K562 (cell line): Measurements from ENCODE around the gene APOO. TPM values are rescaled to one million over a fixed set of nuclear protein-coding genes. Genes with fewer than 3 reads are reported as not detected.

ENCODE experiments used
- BRF1 ChIP-seq: IDR thresholded peaks from 3 replicates; pipeline ENCODE4 v1.6.1; 2011; ENCODE audit warnings: borderline replicate concordance, mild to moderate bottlenecking; ENCODE audit not compliant: insufficient read length; ENCODE audit errors: extremely low read depth
- CBX1 ChIP-seq: sonication (generic); IDR thresholded peaks from 2 replicates; pipeline ENCODE4 v1.6.1; 2016; ENCODE audit warnings: antibody characterized with exemption, low read depth, mild to moderate bottlenecking
- DACH1 ChIP-seq: fragments of 450-650 bp; IDR thresholded peaks from 2 replicates; pipeline ENCODE4 v1.6.1; 2018; ENCODE audit not compliant: partially characterized antibody
- ESRRA ChIP-seq: fragments of 450-650 bp; IDR thresholded peaks from 2 replicates; pipeline ENCODE4 v1.6.1; 2014; ENCODE audit warnings: low read depth, mild to moderate bottlenecking, moderate library complexity, borderline replicate concordance
- ETV6 ChIP-seq, 3 experiments: fragments of 150-350 bp in 1 of 3; sonication (generic) in 1 of 3; formaldehyde crosslinking in 1 of 3; IDR thresholded peaks; 2 replicates each; pipeline versions ENCODE4 v1.6.1 to v1.8.0; 2014 to 2022; ENCODE audit warnings: borderline replicate concordance in 2 of 3, low read depth in 2 of 3, antibody characterized with exemption in 1 of 3, low read length in 1 of 3, mild to moderate bottlenecking in 1 of 3, missing genetic modification reagents in 1 of 3
- HNRNPLL ChIP-seq: fragments of 200-400 bp; formaldehyde crosslinking; IDR thresholded peaks from 2 replicates; pipeline ENCODE4 v1.6.1; 2017; ENCODE audit warnings: low read length, low read depth, mild to moderate bottlenecking; ENCODE audit not compliant: poor library complexity, severe bottlenecking
- KLF16 ChIP-seq: IDR thresholded peaks from 2 replicates; pipeline ENCODE4 v1.6.1; 2016; ENCODE audit warnings: antibody characterized with exemption
- PHF20 ChIP-seq: fragments of 450-650 bp; IDR thresholded peaks from 2 replicates; pipeline ENCODE4 v1.6.1; 2018; ENCODE audit not compliant: partially characterized antibody
- POLR2AphosphoS5 ChIP-seq: IDR thresholded peaks from 2 replicates; pipeline ENCODE4 v1.6.1; 2011; ENCODE audit warnings: mild to moderate bottlenecking, low read depth, low read length, moderate library complexity; ENCODE audit not compliant: control insufficient read depth, insufficient read depth
- SMAD4 ChIP-seq: fragments of 250-450 bp; sonication (Bioruptor Pico); conservative IDR thresholded peaks from 2 replicates; pipeline ENCODE4 v1.8.0; 2021; ENCODE audit warnings: inconsistent platforms, mild to moderate bottlenecking, moderate library complexity
- ZNF444 ChIP-seq: fragments of 250-450 bp; sonication (Bioruptor Pico); IDR thresholded peaks from 2 replicates; pipeline ENCODE4 v1.4.0; 2020; ENCODE audit warnings: mild to moderate bottlenecking, moderate library complexity
- polyA plus RNA-seq, 8 experiments: library from polyadenylated mRNA; depleted of rRNA in 4 of 8; stranded (reverse) in 5 of 8; unstranded in 3 of 8; fragments of >200 nt; fragmentation: Nextera tagmentation in 2 of 8; fragmentation: Illumina TruSeq in 1 of 8; extraction: Ambion mirVana in 2 of 8; extraction: Trizol in 1 of 8; gene quantifications; 2 replicates each; pipeline versions ENCODE4 v1.2.1 to v1.2.3, GENCODE V29; 2011 to 2014; ENCODE audit warnings: inconsistent platforms in 1 of 8, missing spikeins in 1 of 8
- total RNA-seq, 7 experiments: library from RNA; depleted of rRNA in 6 of 7; stranded (reverse); fragments of >200 nt in 6 of 7; fragmentation: Illumina TruSeq in 2 of 7; extraction: Trizol in 2 of 7; gene quantifications; 2 replicates each; pipeline versions ENCODE4 v1.2.1 to v1.2.3, GENCODE V29; 2011 to 2021; ENCODE audit warnings: low replicate concordance in 1 of 7
- TF ChIP-seq, protein P1 (sequence below): fragments of 450-650 bp; IDR thresholded peaks from 2 replicates; pipeline ENCODE4 v1.7.1; 2018; ENCODE audit warnings: mild to moderate bottlenecking, low read depth; ENCODE audit not compliant: partially characterized antibody
- TF ChIP-seq, protein P2 (sequence below): sonication (generic); formaldehyde crosslinking; IDR thresholded peaks from 2 replicates; pipeline ENCODE4 v1.8.0; 2022; ENCODE audit warnings: mild to moderate bottlenecking, low read depth, missing genetic modification reagents
- TF ChIP-seq, protein P3 (sequence below): sonication (generic); formaldehyde crosslinking; IDR thresholded peaks from 2 replicates; pipeline ENCODE4 v1.4.0; 2020; ENCODE audit warnings: mild to moderate bottlenecking, missing genetic modification reagents
- TF ChIP-seq, protein P4 (sequence below): fragments of 250-450 bp; sonication (Bioruptor Pico); IDR thresholded peaks from 2 replicates; pipeline ENCODE4 v1.8.0; 2021; ENCODE audit warnings: mild to moderate bottlenecking, moderate library complexity
- TF ChIP-seq, protein P5 (sequence below): fragments of 250-450 bp; sonication (Bioruptor Pico); IDR thresholded peaks from 2 replicates; pipeline ENCODE4 v1.4.0; 2020; ENCODE audit warnings: mild to moderate bottlenecking

APOO gene
- total and polyA plus RNA-seq, 9 of the 15 experiments (the other 6 are each of a cell fraction or from before 2014, with no cell fraction given) = 37.3 to 76.4 (median 60.8) TPM

DNA sequence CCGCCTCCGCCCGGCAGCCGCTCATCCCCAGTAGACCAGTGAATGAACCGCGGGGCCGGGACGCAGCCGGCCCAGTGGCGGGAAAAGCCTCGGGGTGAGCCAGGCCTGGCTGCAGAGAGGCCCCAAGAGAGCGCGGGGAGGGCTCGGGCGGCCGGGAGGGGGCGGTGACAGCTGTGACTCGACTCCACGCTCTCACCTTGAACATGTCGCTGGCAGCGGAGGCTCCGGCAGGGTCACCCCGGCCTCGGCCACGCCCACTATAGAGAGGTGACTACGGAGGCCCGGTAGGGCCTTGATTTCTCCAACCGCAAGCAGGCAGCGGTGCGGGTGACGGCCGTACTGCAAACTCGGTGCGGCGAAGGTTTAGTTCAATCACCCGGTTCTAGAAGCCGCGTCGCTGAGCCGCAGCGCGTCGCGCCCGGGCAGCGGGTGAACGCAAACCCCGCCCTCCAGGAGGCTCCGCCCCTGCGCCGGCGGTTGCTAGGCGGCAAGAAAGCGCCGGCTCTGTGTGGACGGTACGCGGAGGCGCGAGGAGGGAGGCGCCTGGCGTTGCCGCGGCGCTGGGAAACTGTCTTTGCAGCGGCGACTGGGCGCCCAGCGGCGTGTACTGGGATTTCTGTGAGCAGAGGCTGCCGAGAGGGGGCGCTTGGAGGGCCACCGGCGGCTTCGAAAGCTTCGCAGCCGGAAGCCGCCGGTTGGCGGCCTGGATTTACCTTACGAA is at the start of gene APOO, which contains the start of gene CXorf58 (continued):
- TF ChIP-seq, protein P1, sequence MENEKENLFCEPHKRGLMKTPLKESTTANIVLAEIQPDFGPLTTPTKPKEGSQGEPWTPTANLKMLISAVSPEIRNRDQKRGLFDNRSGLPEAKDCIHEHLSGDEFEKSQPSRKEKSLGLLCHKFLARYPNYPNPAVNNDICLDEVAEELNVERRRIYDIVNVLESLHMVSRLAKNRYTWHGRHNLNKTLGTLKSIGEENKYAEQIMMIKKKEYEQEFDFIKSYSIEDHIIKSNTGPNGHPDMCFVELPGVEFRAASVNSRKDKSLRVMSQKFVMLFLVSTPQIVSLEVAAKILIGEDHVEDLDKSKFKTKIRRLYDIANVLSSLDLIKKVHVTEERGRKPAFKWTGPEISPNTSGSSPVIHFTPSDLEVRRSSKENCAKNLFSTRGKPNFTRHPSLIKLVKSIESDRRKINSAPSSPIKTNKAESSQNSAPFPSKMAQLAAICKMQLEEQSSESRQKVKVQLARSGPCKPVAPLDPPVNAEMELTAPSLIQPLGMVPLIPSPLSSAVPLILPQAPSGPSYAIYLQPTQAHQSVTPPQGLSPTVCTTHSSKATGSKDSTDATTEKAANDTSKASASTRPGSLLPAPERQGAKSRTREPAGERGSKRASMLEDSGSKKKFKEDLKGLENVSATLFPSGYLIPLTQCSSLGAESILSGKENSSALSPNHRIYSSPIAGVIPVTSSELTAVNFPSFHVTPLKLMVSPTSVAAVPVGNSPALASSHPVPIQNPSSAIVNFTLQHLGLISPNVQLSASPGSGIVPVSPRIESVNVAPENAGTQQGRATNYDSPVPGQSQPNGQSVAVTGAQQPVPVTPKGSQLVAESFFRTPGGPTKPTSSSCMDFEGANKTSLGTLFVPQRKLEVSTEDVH = peak; percentile 93
- peak; percentile 41 for TF ChIP-seq PHF20
- TF ChIP-seq DACH1 = peak; percentile 8
- TF ChIP-seq, protein P2, sequence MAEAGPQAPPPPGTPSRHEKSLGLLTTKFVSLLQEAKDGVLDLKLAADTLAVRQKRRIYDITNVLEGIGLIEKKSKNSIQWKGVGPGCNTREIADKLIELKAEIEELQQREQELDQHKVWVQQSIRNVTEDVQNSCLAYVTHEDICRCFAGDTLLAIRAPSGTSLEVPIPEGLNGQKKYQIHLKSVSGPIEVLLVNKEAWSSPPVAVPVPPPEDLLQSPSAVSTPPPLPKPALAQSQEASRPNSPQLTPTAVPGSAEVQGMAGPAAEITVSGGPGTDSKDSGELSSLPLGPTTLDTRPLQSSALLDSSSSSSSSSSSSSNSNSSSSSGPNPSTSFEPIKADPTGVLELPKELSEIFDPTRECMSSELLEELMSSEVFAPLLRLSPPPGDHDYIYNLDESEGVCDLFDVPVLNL (CRISPR knock-in tag) = no peak
- peak; percentile 36; the same call in 1 of the 2 replicates for TF ChIP-seq POLR2AphosphoS5
- TF ChIP-seq BRF1 = no peak
- peak; percentile 38 for TF ChIP-seq CBX1
- TF ChIP-seq ESRRA = peak; percentile 98
- TF ChIP-seq, protein P3, sequence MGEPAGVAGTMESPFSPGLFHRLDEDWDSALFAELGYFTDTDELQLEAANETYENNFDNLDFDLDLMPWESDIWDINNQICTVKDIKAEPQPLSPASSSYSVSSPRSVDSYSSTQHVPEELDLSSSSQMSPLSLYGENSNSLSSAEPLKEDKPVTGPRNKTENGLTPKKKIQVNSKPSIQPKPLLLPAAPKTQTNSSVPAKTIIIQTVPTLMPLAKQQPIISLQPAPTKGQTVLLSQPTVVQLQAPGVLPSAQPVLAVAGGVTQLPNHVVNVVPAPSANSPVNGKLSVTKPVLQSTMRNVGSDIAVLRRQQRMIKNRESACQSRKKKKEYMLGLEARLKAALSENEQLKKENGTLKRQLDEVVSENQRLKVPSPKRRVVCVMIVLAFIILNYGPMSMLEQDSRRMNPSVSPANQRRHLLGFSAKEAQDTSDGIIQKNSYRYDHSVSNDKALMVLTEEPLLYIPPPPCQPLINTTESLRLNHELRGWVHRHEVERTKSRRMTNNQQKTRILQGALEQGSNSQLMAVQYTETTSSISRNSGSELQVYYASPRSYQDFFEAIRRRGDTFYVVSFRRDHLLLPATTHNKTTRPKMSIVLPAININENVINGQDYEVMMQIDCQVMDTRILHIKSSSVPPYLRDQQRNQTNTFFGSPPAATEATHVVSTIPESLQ = no peak
- TF ChIP-seq KLF16 = 0 out of 2 replicates have a peak, but pooled peaks have one; percentile 34
- no peak for TF ChIP-seq ZNF444 (CRISPR knock-in tag)
- TF ChIP-seq SMAD4 (CRISPR knock-in tag) = peak; percentile 68; the same call in 1 of the 2 replicates
- no peak for TF ChIP-seq ETV6 (IDR thresholded peaks at IDR 0.05; ENCODE audit: borderline replicate concordance in 1 of 2, low read depth in 2 of 2, low read length in 1 of 2)
- no peak for TF ChIP-seq ETV6 (CRISPR knock-in tag; IDR thresholded peaks at IDR 0.05; ENCODE audit: borderline replicate concordance)
- TF ChIP-seq HNRNPLL = peak; percentile 92
- TF ChIP-seq, protein P4, sequence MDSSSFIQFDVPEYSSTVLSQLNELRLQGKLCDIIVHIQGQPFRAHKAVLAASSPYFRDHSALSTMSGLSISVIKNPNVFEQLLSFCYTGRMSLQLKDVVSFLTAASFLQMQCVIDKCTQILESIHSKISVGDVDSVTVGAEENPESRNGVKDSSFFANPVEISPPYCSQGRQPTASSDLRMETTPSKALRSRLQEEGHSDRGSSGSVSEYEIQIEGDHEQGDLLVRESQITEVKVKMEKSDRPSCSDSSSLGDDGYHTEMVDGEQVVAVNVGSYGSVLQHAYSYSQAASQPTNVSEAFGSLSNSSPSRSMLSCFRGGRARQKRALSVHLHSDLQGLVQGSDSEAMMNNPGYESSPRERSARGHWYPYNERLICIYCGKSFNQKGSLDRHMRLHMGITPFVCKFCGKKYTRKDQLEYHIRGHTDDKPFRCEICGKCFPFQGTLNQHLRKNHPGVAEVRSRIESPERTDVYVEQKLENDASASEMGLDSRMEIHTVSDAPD (CRISPR knock-in tag) = no peak
- TF ChIP-seq, protein P5, sequence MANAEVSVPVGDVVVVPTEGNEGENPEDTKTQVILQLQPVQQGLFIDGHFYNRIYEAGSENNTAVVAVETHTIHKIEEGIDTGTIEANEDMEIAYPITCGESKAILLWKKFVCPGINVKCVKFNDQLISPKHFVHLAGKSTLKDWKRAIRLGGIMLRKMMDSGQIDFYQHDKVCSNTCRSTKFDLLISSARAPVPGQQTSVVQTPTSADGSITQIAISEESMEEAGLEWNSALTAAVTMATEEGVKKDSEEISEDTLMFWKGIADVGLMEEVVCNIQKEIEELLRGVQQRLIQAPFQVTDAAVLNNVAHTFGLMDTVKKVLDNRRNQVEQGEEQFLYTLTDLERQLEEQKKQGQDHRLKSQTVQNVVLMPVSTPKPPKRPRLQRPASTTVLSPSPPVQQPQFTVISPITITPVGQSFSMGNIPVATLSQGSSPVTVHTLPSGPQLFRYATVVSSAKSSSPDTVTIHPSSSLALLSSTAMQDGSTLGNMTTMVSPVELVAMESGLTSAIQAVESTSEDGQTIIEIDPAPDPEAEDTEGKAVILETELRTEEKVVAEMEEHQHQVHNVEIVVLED (CRISPR knock-in tag) = peak; percentile 69
